Endothelial cell (in vitro differentiated cells): ENCODE data around the gene ADD1. TPM values are rescaled to one million over a fixed set of nuclear protein-coding genes. Genes with fewer than 3 reads are reported as not detected.
A peak's percentile ranks its signal among the peaks of the same experiment; 100 is the strongest.

ENCODE experiments used
- DNase-seq: peaks from one replicate; pipeline ENCODE4 v3.0.0; 2021; ENCODE audit warnings: low spot score
- H3K27ac Mint-ChIP-seq: one replicate; pipeline ENCODE4 v1.8.0; 2021; ENCODE audit warnings: mixed read lengths, inconsistent platforms; ENCODE audit not compliant: unreplicated experiment
- H3K27me3 Mint-ChIP-seq: one replicate; pipeline ENCODE4 v1.8.0; 2021; ENCODE audit warnings: mild to moderate bottlenecking, moderate library complexity, mixed read lengths, inconsistent platforms; ENCODE audit not compliant: unreplicated experiment
- H3K36me3 Mint-ChIP-seq: one replicate; pipeline ENCODE4 v1.8.0; 2021; ENCODE audit warnings: mild to moderate bottlenecking, low read depth, mixed read lengths, inconsistent platforms; ENCODE audit not compliant: unreplicated experiment
- H3K4me1 Mint-ChIP-seq: one replicate; pipeline ENCODE4 v1.8.0; 2021; ENCODE audit warnings: mild to moderate bottlenecking, mixed read lengths, inconsistent platforms; ENCODE audit not compliant: unreplicated experiment
- H3K4me3 Mint-ChIP-seq: one replicate; pipeline ENCODE4 v1.8.0; 2021; ENCODE audit warnings: mild to moderate bottlenecking, mixed read lengths, inconsistent platforms; ENCODE audit not compliant: unreplicated experiment
- H3K9me3 Mint-ChIP-seq: one replicate; pipeline ENCODE4 v1.8.0; 2021; ENCODE audit warnings: mixed read lengths, inconsistent platforms; ENCODE audit not compliant: unreplicated experiment
- CTCF ChIP-seq: fragments of 200-600 bp; sonication (generic); IDR thresholded peaks from one replicate; pipeline ENCODE4 v1.5.0; 2021; ENCODE audit warnings: antibody characterized with exemption; ENCODE audit not compliant: unreplicated experiment
- total RNA-seq: library from RNA; stranded (reverse); fragmentation: NEBNext Ultra II Directional; extraction: Animal tissue kit (Norgen Biotek cat#: 25700); gene quantifications from one replicate; pipeline ENCODE4 v1.2.1, GENCODE V29; 2021; ENCODE audit not compliant: unreplicated experiment

Gene ADD1
- total RNA-seq, 1 donor from 2014 or later, result 337 TPM

GRCh38 chr4:2843941-2844584 lies 419 bp downstream of the ADD1 start:
- DNase-seq, result peak; percentile 61

GRCh38 chr4:2846172-2846571 lies 2.5 kb downstream of the ADD1 start:
- peaks cover 7% of the 10 kb centered on the region for H3K27me3 Mint-ChIP-seq
- TF ChIP-seq CTCF, result no peak
- DNase-seq, result no peak
- H3K27ac Mint-ChIP-seq, result no peak overlapping the region
- H3K36me3 Mint-ChIP-seq, result peaks cover 10% of the 10 kb centered on the region
- H3K4me1 Mint-ChIP-seq, result peaks cover 40% of the 10 kb centered on the region
- no peaks in the 10 kb centered on the region for H3K9me3 Mint-ChIP-seq
- H3K4me3 Mint-ChIP-seq, result no peak overlapping the region

More at GRCh38 chr4:2843941-2844584, 419 bp downstream of the ADD1 start:
- no peak for TF ChIP-seq CTCF
- peaks cover 7% of the 10 kb centered on the region for H3K27me3 Mint-ChIP-seq
- no peaks in the 10 kb centered on the region for H3K9me3 Mint-ChIP-seq
- peaks cover 30% of the 10 kb centered on the region for H3K4me1 Mint-ChIP-seq
- peak overlapping the region; percentile 93 for H3K27ac Mint-ChIP-seq
- H3K4me3 Mint-ChIP-seq, result peak overlapping the region; percentile 99
- H3K36me3 Mint-ChIP-seq, result peaks cover 15% of the 10 kb centered on the region

- H3K27ac Mint-ChIP-seq, result no peak overlapping the region
- DNase-seq, result no peak
- peaks cover 7% of the 10 kb centered on the region for H3K27me3 Mint-ChIP-seq
- H3K36me3 Mint-ChIP-seq, result peaks cover 10% of the 10 kb centered on the region
- peaks cover 41% of the 10 kb centered on the region for H3K4me1 Mint-ChIP-seq
- no peaks in the 10 kb centered on the region for H3K9me3 Mint-ChIP-seq
- no peak overlapping the region for H3K4me3 Mint-ChIP-seq
- no peak for TF ChIP-seq CTCF
Measured at GRCh38 chr4:2847302-2847871, 3.7 kb downstream of the ADD1 start.

GRCh38 chr4:2848449-2848848 lies 4.8 kb downstream of the ADD1 start:
- DNase-seq, result no peak
- TF ChIP-seq CTCF, result no peak
- Mint-ChIP-seq H3K27me3 (peaks cover 7% of the 10 kb centered on the region), H3K27ac (no peak overlapping the region), H3K4me3 (no peak overlapping the region), H3K36me3 (peaks cover 10% of the 10 kb centered on the region), H3K4me1 (peaks cover 38% of the 10 kb centered on the region), H3K9me3 (no peaks in the 10 kb centered on the region)
